ENCODE measurements around the gene LIPC. TPM values are rescaled to one million over a fixed set of nuclear protein-coding genes. Genes with fewer than 3 reads are reported as not detected.

LIPC gene
- total and polyA plus RNA-seq, 2 experiments from 2014 or later: 0.43 to 0.63 TPM

- H3K36me3 ChIP-seq (ENCODE audit: low read depth): no peaks in the 10 kb centered on the region
- no peak overlapping the region for H2AFZ ChIP-seq
- no peaks in the 10 kb centered on the region for H3F3A ChIP-seq (ENCODE audit: insufficient read depth)
- H3K4me1 ChIP-seq (ENCODE audit: insufficient read depth): no peaks in the 10 kb centered on the region
- no peak overlapping the region for H3K4me2 ChIP-seq (ENCODE audit: unreplicated experiment)
- H4K20me1 ChIP-seq (ENCODE audit: insufficient read depth): no peaks in the 10 kb centered on the region
- no peak overlapping the region for H3K27ac ChIP-seq
- no peaks in the 10 kb centered on the region for H3K27me3 ChIP-seq (replicated peaks; ENCODE audit: insufficient read depth)
- no peak overlapping the region for H3K4me3 ChIP-seq
- WGBS, 2 experiments (ENCODE audit: low coverage in 1 of 2, low lambda C conversion rate in 2 of 2, missing lambda C conversion rate in 2 of 2): 87 to 97% methylated on average over 4 of the region's 4 CpGs
- H3K9me3 ChIP-seq (ENCODE audit: low read depth): no peaks in the 10 kb centered on the region
- in situ Hi-C loops (cut with MboI): no loop called here
- H3K9me2 ChIP-seq (ENCODE audit: insufficient read depth): no peaks in the 10 kb centered on the region
- TF ChIP-seq EZH2phosphoT487 (IDR thresholded peaks at IDR 0.05; ENCODE audit: insufficient read depth, low read depth) (no peak), EZH2 (IDR thresholded peaks at IDR 0.05; ENCODE audit: insufficient read depth, poor library complexity, severe bottlenecking) (no peak)
- H3K79me2 ChIP-seq (ENCODE audit: insufficient read depth): no peaks in the 10 kb centered on the region
- H3K9ac ChIP-seq: no peak overlapping the region
- no peak for DNase-seq
Measured at GRCh38 chr15:58536414-58536813, 104.6 kb downstream of the LIPC start.

- no peak for TF ChIP-seq EZH2phosphoT487 (IDR thresholded peaks at IDR 0.05; ENCODE audit: insufficient read depth, low read depth)
- no peak for TF ChIP-seq EZH2 (IDR thresholded peaks at IDR 0.05; ENCODE audit: insufficient read depth, poor library complexity, severe bottlenecking)
- no peak for DNase-seq
- Histone ChIP-seq H3K79me2 (ENCODE audit: insufficient read depth) (no peaks in the 10 kb centered on the region), H2AFZ (no peak overlapping the region), H3K4me3 (no peak overlapping the region), H3K9me2 (ENCODE audit: insufficient read depth) (no peaks in the 10 kb centered on the region), H3F3A (ENCODE audit: insufficient read depth) (no peaks in the 10 kb centered on the region), H3K9ac (no peak overlapping the region), H3K27me3 (replicated peaks; ENCODE audit: insufficient read depth) (no peaks in the 10 kb centered on the region), H4K20me1 (ENCODE audit: insufficient read depth) (no peaks in the 10 kb centered on the region), H3K4me1 (ENCODE audit: insufficient read depth) (no peaks in the 10 kb centered on the region), H3K9me3 (ENCODE audit: low read depth) (no peaks in the 10 kb centered on the region), H3K27ac (no peak overlapping the region), H3K4me2 (ENCODE audit: unreplicated experiment) (no peak overlapping the region), H3K36me3 (ENCODE audit: low read depth) (no peaks in the 10 kb centered on the region)
- in situ Hi-C loops (cut with MboI): no loop called here
- WGBS, 2 experiments (ENCODE audit: low coverage in 1 of 2, low lambda C conversion rate in 2 of 2, missing lambda C conversion rate in 2 of 2): 92 to 98% methylated on average over 9 of the region's 9 CpGs
Measured at GRCh38 chr15:58537033-58537432, 105.2 kb downstream of the LIPC start.

GRCh38 chr15:58538225-58538727 lies 106.5 kb downstream of the LIPC start:
- Histone ChIP-seq H3K9ac (no peak overlapping the region), H3K4me2 (ENCODE audit: unreplicated experiment) (no peak overlapping the region), H2AFZ (no peak overlapping the region), H4K20me1 (ENCODE audit: insufficient read depth) (no peaks in the 10 kb centered on the region), H3K9me3 (ENCODE audit: low read depth) (no peaks in the 10 kb centered on the region), H3K27ac (no peak overlapping the region), H3K27me3 (replicated peaks; ENCODE audit: insufficient read depth) (no peaks in the 10 kb centered on the region), H3K36me3 (ENCODE audit: low read depth) (no peaks in the 10 kb centered on the region), H3K79me2 (ENCODE audit: insufficient read depth) (no peaks in the 10 kb centered on the region), H3K4me3 (no peak overlapping the region), H3K9me2 (ENCODE audit: insufficient read depth) (no peaks in the 10 kb centered on the region), H3K4me1 (ENCODE audit: insufficient read depth) (no peaks in the 10 kb centered on the region), H3F3A (ENCODE audit: insufficient read depth) (no peaks in the 10 kb centered on the region)
- DNase-seq: no peak
- WGBS, 2 experiments (ENCODE audit: low coverage in 1 of 2, low lambda C conversion rate in 2 of 2, missing lambda C conversion rate in 2 of 2): 82% methylated on average over 16 of the region's 16 CpGs
- TF ChIP-seq EZH2phosphoT487 (IDR thresholded peaks at IDR 0.05; ENCODE audit: insufficient read depth, low read depth) (no peak), EZH2 (IDR thresholded peaks at IDR 0.05; ENCODE audit: insufficient read depth, poor library complexity, severe bottlenecking) (no peak)
- in situ Hi-C loops (cut with MboI): no loop called here

GRCh38 chr15:58538901-58539300 lies 107.1 kb downstream of the LIPC start:
- Histone ChIP-seq H4K20me1 (ENCODE audit: insufficient read depth) (no peaks in the 10 kb centered on the region), H3K4me3 (no peak overlapping the region), H3K9me3 (ENCODE audit: low read depth) (no peaks in the 10 kb centered on the region), H3K9me2 (ENCODE audit: insufficient read depth) (no peaks in the 10 kb centered on the region), H2AFZ (no peak overlapping the region), H3K27me3 (replicated peaks; ENCODE audit: insufficient read depth) (no peaks in the 10 kb centered on the region), H3K9ac (no peak overlapping the region), H3K4me1 (ENCODE audit: insufficient read depth) (no peaks in the 10 kb centered on the region), H3K4me2 (ENCODE audit: unreplicated experiment) (no peak overlapping the region), H3F3A (ENCODE audit: insufficient read depth) (no peaks in the 10 kb centered on the region), H3K36me3 (ENCODE audit: low read depth) (no peaks in the 10 kb centered on the region), H3K79me2 (ENCODE audit: insufficient read depth) (no peaks in the 10 kb centered on the region), H3K27ac (no peak overlapping the region)
- 93 to 95% methylated on average over 3 of the region's 3 CpGs for WGBS, 2 experiments (ENCODE audit: low coverage in 1 of 2, low lambda C conversion rate in 2 of 2, missing lambda C conversion rate in 2 of 2)
- in situ Hi-C loops (cut with MboI): no loop called here
- TF ChIP-seq EZH2 (IDR thresholded peaks at IDR 0.05; ENCODE audit: insufficient read depth, poor library complexity, severe bottlenecking) (no peak), EZH2phosphoT487 (IDR thresholded peaks at IDR 0.05; ENCODE audit: insufficient read depth, low read depth) (no peak)
- no peak for DNase-seq

- in situ Hi-C loops (cut with MboI): no loop called here
- H3K79me2 ChIP-seq (ENCODE audit: insufficient read depth): no peaks in the 10 kb centered on the region
- H3K9ac ChIP-seq: no peak overlapping the region
- H3F3A ChIP-seq (ENCODE audit: insufficient read depth): no peaks in the 10 kb centered on the region
- no peaks in the 10 kb centered on the region for H3K36me3 ChIP-seq (ENCODE audit: low read depth)
- no peaks in the 10 kb centered on the region for H3K9me2 ChIP-seq (ENCODE audit: insufficient read depth)
- no peak overlapping the region for H2AFZ ChIP-seq
- DNase-seq: no peak
- no peak overlapping the region for H3K27ac ChIP-seq
- H4K20me1 ChIP-seq (ENCODE audit: insufficient read depth): no peaks in the 10 kb centered on the region
- no peak overlapping the region for H3K4me2 ChIP-seq (ENCODE audit: unreplicated experiment)
- no peak overlapping the region for H3K4me3 ChIP-seq
- TF ChIP-seq EZH2phosphoT487 (IDR thresholded peaks at IDR 0.05; ENCODE audit: insufficient read depth, low read depth) (no peak), EZH2 (IDR thresholded peaks at IDR 0.05; ENCODE audit: insufficient read depth, poor library complexity, severe bottlenecking) (no peak)
- 50 to 63% methylated on average over 1 of the region's 1 CpG for WGBS, 2 experiments (ENCODE audit: low coverage in 1 of 2, low lambda C conversion rate in 2 of 2, missing lambda C conversion rate in 2 of 2)
- no peaks in the 10 kb centered on the region for H3K9me3 ChIP-seq (ENCODE audit: low read depth)
- H3K4me1 ChIP-seq (ENCODE audit: insufficient read depth): no peaks in the 10 kb centered on the region
- no peaks in the 10 kb centered on the region for H3K27me3 ChIP-seq (replicated peaks; ENCODE audit: insufficient read depth)
Measured at GRCh38 chr15:58539548-58539947, 107.8 kb downstream of the LIPC start.

Measured in GM23248 (cell line).